Activated effector memory CD4-positive, alpha-beta T cell treated with anti-CD3 and anti-CD28 coated beads, Interleukin-2, amount 50 U/mL, for 16 hours (primary cell): Measurements from ENCODE around the gene AMPD2.
A peak's percentile ranks its signal among the peaks of the same experiment; 100 is the strongest.

Experiments used
- DNase-seq: peaks from one replicate; pipeline ENCODE4 v3.0.0-alpha.2; 2020

Gene AMPD2

DNA sequence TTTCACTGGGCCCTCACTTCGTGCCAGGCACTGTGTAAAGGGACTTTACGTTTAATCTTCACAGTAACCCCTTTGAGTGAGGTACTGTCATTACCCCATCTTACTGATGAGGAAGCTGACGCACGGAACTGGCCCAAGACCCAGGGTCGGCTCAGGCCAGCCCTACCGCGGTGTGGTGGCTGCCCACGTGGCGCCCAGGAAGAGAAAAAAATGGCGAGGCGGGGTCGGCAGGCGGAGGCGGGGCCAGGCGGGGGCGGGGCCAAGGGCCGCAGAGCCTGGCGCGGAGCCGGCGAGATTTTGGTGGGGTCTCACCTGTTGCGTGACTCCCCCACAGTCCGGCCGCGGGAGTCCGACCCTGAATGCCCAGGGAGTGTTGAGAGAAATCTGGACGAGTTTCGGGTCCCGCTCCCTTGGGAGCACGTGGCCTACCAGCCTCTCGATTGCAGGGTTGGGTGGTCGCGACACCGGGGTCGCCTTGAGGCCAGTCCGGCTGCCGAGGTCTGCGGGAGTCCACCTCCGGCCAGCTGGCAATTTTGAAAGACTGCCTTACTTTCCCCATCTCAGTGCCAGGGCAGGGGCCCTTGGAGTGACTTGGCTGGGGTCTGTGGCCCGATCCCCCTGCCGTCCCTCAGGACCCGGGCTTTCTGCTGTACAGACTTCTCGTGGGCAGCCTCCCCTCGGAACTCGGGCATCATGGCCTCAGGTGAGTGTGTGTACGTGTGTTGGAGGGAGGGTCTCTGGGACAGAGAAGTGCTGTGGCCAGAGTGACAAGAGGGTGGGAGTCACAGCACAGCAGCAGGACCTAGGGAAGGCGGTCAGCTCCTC, at the start of gene AMPD2, which contains the start of gene GNAT2:
Gene AMPD2, plus strand, starts transcription at position 262 of the 825 bp plus-strand sequence. CDS start 1,339 bp downstream, outside the sequence.
Gene GNAT2, minus strand, starts transcription at position 41 of the 825 bp plus-strand sequence. CDS start 6,746 bp downstream, outside the sequence.
- peak; percentile 90 for DNase-seq

GRCh38 chr1:109570414-109570813, 49.2 kb upstream of the AMPD2 start:
- no peak for DNase-seq

GRCh38 chr1:109573785-109574184, 45.9 kb upstream of the AMPD2 start:
- DNase-seq, result no peak

GRCh38 chr1:109578947-109579443, 40.6 kb upstream of the AMPD2 start:
- no peak for DNase-seq

- no peak for DNase-seq
These were observed 40.1 kb upstream of the AMPD2 start for GRCh38 chr1:109579491-109579890.

DNA sequence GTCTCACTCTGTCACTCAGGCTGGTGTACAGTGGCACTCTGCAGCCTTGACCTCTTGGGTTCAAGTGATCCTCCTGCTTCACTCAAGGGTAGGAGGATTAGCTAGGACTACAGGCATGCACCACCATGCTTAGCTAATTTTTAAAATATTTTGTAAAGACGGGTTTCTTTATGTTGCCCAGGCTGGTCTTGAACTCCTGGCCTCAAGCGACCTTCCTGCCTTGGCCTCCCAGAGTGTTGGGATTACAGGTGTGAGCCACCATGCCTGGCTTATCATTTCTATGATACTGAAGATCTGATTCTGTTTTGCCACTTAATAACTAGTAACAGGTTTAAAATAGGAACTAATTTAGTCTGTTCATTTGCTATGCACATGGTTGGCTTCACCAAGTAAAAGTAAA, 37.6 kb upstream of the AMPD2 start:
- DNase-seq, result no peak

GRCh38 chr1:109584766-109585165, 34.9 kb upstream of the AMPD2 start:
- no peak for DNase-seq

GRCh38 chr1:109586055-109586454, 33.6 kb upstream of the AMPD2 start:
- DNase-seq, result no peak

GRCh38 chr1:109589177-109589576, 30.5 kb upstream of the AMPD2 start:
- DNase-seq, result no peak

GRCh38 chr1:109589679-109590078, 30.0 kb upstream of the AMPD2 start:
- no peak for DNase-seq

DNA sequence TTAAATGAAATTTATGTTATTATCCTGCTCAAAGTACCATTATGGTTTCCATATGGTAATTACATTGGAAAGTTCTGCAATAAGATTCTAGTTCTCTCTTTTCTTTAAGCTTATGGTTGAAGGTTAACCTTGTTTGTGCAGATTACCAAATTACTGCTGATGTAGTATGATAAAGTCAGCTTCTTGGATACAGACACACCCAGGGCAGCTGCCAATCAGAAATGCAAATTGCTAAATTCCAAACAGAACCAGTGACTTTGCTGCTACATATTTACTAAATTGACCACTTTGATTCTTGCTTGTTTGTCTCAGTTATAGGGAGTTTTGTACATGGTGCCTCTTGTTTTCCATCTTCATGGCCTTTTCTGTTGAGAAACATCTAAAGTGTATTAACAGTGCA, 26.7 kb upstream of the AMPD2 start:
- no peak for DNase-seq

DNA sequence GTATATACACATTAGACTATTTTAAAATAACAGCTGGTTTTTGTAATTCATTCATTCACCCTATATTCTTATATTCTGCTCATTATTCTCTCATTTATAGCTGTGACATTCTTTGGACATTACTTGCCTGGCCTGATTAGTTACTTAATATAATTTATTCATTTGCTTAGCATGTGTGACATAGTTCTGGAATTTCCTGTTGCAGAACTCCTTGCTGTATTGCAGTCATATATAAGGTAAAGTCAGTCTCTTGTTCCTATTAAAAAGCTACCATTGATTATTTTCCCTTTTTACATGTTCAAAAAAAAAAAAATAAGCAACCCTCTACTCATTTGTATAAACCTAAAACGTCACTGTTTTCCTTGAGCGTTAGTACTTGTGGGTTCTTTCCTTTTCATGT, 24.1 kb upstream of the AMPD2 start:
- no peak for DNase-seq

DNA sequence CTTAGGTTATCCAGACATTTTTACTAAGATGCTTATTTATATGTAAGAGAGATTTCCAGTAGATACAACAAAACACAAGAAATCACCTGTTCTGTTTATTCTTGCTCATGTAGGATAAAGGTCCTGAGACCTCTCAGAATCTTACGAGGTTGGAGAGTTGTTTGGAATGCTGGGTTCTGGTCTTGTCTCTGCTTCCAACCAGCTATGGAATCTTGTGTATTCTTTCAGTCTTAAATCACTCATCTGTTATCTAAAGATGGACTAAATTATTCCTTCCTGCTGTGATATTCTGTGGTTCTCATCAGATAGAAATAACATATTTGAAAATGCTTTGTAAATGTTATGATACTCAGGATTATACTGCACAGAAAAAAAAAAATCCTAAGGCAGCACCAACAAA, 21.5 kb upstream of the AMPD2 start:
- DNase-seq, result no peak

DNA sequence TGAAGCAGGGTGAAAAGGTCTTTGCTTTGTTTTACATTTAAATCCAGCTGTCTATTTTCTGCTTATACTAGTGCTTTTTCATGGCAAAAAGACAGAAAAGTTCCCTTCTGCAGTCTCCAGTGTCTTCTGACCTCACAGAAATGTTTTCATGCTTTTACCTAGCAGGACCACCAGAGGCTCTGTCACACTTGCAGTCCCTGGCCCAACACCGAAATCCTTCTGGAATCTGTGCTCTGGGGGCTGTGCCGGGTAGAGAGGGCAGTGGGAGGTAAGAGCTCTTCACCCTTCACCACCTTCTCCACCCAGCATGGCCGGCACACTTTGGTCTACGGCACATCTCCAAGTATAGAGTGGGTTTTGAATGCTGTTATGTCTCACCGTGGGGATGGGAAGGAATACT, 21.0 kb upstream of the AMPD2 start:
- no peak for DNase-seq

DNA sequence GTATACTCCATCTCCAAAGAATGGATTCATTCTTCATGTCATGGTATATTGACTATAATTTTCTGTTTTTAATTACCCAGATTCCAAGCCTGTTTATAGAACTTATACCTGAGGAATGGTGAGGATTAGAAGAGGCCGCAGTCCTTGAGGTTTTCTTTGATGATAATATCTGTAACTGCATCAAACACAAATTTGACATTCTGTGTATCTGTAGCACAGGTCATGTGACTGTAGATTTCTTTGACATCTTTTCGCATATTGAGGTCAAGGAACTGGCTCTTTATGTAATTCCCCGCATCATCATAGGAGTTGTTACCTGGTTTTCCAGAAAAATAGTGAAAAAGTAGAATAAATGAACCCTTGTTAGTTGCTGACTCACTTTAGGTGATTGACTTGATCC, 16.4 kb upstream of the AMPD2 start:
- DNase-seq, result no peak

DNA sequence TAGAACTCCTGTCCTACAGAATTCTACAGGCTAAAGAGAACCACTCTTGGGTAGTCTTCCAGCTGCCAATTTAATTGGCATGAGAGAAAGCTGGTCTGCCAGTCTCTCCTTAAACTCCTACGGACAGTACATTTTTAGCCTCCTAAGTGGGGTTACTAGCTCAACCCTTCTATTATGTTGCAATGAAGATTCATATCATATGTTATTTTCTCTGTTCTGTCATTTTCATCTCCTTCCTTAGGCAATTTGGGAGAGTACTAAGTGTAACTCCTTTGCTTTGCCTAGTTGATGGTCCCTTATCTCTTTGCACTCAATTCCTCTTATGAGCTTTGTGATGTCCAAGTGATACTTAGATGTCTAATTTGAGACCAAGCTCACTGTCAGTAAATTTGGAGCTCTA, 14.3 kb upstream of the AMPD2 start:
- DNase-seq, result no peak

DNA sequence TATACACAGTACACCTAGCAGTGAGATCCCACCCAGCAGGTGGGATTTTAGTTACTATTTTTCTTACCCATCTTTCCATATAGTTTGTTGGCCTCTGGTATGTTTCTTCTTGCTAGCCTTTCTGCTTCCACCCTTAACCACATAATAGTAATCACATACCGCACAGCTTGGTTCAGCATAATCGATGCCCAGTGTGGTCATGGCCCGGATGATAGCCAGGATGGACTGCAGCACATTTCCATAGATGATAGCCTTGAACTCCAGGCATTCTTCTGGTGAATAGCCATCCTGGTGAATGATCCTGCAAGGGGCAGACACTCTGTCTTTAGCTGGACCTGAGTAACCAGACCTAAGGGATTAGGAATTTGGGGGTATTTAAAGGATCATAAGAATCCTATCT, 9.8 kb upstream of the AMPD2 start:
- no peak for DNase-seq

- DNase-seq, result no peak
These were observed 8.9 kb upstream of the AMPD2 start for GRCh38 chr1:109610609-109611307.

DNA sequence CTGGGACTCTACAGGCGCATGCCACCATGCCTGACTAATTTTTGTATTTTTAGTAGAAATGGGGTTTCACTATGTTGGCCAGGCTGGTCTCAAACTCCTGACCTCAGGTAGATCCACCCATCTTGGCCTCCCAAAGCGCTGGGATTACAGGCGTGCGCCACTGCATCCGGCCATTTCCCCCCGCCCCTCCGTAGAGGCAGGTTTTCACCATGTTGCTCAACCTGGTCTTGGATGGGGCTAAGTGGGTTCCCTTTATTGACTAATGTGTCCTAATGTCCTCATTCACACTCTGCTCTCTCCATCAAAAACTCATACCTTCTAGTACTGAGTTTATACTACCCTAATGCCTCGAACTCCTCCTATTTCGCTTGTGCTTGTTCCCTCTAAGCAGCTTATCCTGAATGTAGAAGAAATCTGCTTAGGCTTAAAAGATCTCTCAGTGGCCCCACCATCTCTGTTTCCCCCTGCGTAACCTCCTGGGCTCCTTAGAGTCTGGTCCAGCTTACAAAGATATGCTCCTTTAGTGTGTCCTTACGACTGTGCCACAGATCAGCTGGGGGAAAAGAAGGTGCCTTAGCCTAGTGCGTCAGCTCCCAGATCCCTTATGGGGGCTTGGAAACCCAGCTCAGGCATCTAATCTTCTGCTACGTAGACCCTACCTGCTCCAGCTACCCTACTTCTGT, 8.2 kb upstream of the AMPD2 start:
- no peak for DNase-seq

DNA sequence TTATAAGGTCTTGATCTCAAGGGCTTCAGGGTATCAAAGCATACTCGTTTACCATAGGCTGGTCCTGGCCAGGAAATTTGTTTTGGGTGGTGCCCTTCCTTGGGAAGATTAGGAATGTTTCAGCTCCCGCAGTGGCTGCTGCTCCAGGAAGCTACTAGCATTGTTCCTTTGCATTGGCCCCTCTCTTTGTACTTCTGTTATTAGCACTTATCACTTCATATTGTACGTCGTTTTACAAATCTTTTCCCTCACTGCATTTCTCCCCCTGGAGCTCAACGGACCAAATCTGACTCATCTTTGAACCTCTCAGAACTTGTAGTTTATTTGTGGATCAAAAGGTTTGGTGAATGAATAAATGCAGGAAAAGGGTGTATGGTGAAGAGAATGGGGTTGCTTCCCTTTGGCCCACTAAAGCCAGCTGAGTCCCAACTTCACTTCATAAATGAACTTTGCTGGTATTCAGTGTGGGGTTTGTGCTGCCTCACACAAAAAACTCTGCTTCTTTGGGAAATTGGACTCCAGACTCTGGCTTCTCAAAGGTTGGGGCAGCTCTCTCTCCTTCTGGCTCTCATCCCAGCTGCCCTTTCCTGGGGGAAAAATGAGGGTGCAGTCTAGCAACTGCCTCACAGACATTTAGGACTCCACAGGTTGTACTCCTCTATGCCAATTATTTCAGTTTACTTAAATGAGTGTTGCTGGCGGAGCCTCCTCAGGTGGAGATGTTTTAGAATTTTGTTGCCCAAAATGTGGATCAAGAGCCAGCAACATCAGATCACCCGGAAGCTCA, 6.1 kb upstream of the AMPD2 start:
- DNase-seq, result no peak

- DNase-seq, result no peak
These were observed 3.8 kb upstream of the AMPD2 start for GRCh38 chr1:109615879-109616278.

GRCh38 chr1:109616391-109616790, 3.2 kb upstream of the AMPD2 start:
- DNase-seq, result no peak
